Panc1 (cell line): Measurements from ENCODE around the gene MAP3K3. TPM values are rescaled to one million over a fixed set of nuclear protein-coding genes. Genes with fewer than 3 reads are reported as not detected.
A peak's percentile ranks its signal among the peaks of the same experiment; 100 is the strongest.

Experiments used
- ATAC-seq: fragments of 200-7000 bp; cut with Tn5 transposase; 2 replicates; pipeline ENCODE4 v1.9.1; 2020; ENCODE audit warnings: mild to moderate bottlenecking, moderate library complexity
- BruUV-seq: library from RNA; stranded (reverse); fragments of 400-500 nt; replicated peaks from 2 replicates; lab custom pipeline; 2021; lab: Mats Ljungman, UMichigan
- CTCF ChIA-PET: fragments of 300-600 bp; sonication (Branson Sonifier 250); formaldehyde crosslinking; loops from one replicate; lab custom pipeline; 2022; ENCODE audit warnings: antibody characterized with exemption; lab: Charles Lee
- POLR2A ChIA-PET: fragments of 300-600 bp; sonication (Branson Sonifier 250); formaldehyde crosslinking; loops from one replicate; lab custom pipeline; 2022; ENCODE audit warnings: antibody characterized with exemption; lab: Charles Lee
- DNase-seq: peaks from one replicate; pipeline ENCODE4 v3.0.0-alpha.2; 2010; ENCODE audit warnings: low read depth, low spot score
- H3K27ac ChIP-seq: 2 replicates; pipeline ENCODE4 v1.5.1; 2011; ENCODE audit warnings: mild to moderate bottlenecking, low read length, inconsistent platforms
- H3K27me3 ChIP-seq: fragments of 200-500 bp; sonication (Bioruptor generic); 2 replicates; pipeline ENCODE4 v1.6.0; 2014; ENCODE audit warnings: low read length, inconsistent platforms; ENCODE audit not compliant: control insufficient read depth, insufficient read depth
- H3K36me3 ChIP-seq: fragments of 200-500 bp; sonication (Bioruptor generic); 2 replicates; pipeline ENCODE4 v1.5.1; 2014; ENCODE audit warnings: inconsistent platforms, mild to moderate bottlenecking, low read length, moderate library complexity; ENCODE audit not compliant: control insufficient read depth, insufficient read depth
- H3K4me1 ChIP-seq: 2 replicates; pipeline ENCODE4 v1.5.1; 2011; ENCODE audit warnings: inconsistent platforms, mild to moderate bottlenecking, low read length, moderate library complexity; ENCODE audit not compliant: control insufficient read depth, insufficient read depth
- H3K4me3 ChIP-seq, 2 experiments: 2 replicates each; pipeline ENCODE4 v1.5.1; 2011 to 2012; ENCODE audit warnings: low read depth in 2 of 2, low read length in 2 of 2, mild to moderate bottlenecking in 2 of 2, inconsistent platforms in 1 of 2, moderate library complexity in 1 of 2
- H3K9me3 ChIP-seq: fragments of 200-500 bp; sonication (Bioruptor generic); 2 replicates; pipeline ENCODE4 v1.5.1; 2014; ENCODE audit warnings: low read depth, mild to moderate bottlenecking, inconsistent platforms, low read length, moderate library complexity; ENCODE audit not compliant: control insufficient read depth, insufficient read depth
- CTCF ChIP-seq: fragments of 450-650 bp; IDR thresholded peaks from 2 replicates; pipeline ENCODE4 v1.5.1; 2017; ENCODE audit warnings: mild to moderate bottlenecking
- POLR2AphosphoS5 ChIP-seq: IDR thresholded peaks from 2 replicates; pipeline ENCODE4 v1.6.1; 2012; ENCODE audit warnings: mild to moderate bottlenecking, low read depth, low read length, moderate library complexity
- SIN3A ChIP-seq: IDR thresholded peaks from 2 replicates; pipeline ENCODE4 v1.6.1; 2012; ENCODE audit warnings: low read depth, mild to moderate bottlenecking, low read length, moderate library complexity, borderline replicate concordance; ENCODE audit not compliant: insufficient read depth
- TCF7L2 ChIP-seq: IDR thresholded peaks from 2 replicates; pipeline ENCODE4 v1.6.1; 2011; ENCODE audit warnings: mild to moderate bottlenecking, low read depth, low read length, inconsistent platforms
- in situ Hi-C: cut with HindIII; loops from 2 replicates; pipeline ENCODE4 v1.10.0; 2016; ENCODE audit warnings: low sequenced_read_pairs, low pct_unique_long_range_greater_than_20kb
- intact Hi-C: fragments of 100-400 bp; cut with micrococcal nuclease; formaldehyde crosslinking; loops from one replicate; pipeline ENCODE4 v1.10.0; 2022; ENCODE audit not compliant: unreplicated experiment
- total RNA-seq: library from RNA; stranded (reverse); gene quantifications from one replicate; pipeline ENCODE4 v1.2.1, GENCODE V29; 2021; ENCODE audit not compliant: unreplicated experiment
- TF ChIP-seq, protein P1 (sequence below), 2 experiments: IDR thresholded peaks; 2 replicates each; pipeline ENCODE4 v1.6.1; 2011 to 2012; ENCODE audit warnings: low read depth in 2 of 2, control low read depth in 1 of 2, low read length in 1 of 2, mild to moderate bottlenecking in 1 of 2, moderate library complexity in 1 of 2; ENCODE audit not compliant: insufficient read depth in 1 of 2

MAP3K3 gene
- total RNA-seq, 1 experiment from 2014 or later: 22.3 TPM

GRCh38 chr17:63694229-63694949, 72.2 kb downstream of the MAP3K3 start:
- POLR2A ChIA-PET: interaction anchor here (0.8 kb wide), 1 partner anchor 19 kb away, joined by 17 read pairs; no protein-coding TSS in a partner anchor
- no peak overlapping the region for H3K4me3 ChIP-seq
- H3K27me3 ChIP-seq: no peaks in the 10 kb centered on the region
- DNase-seq (no peak), ATAC-seq (no peak)
- no peaks in the 10 kb centered on the region; the same call in 1 of the 2 replicates for H3K4me1 ChIP-seq
- no peaks in the 10 kb centered on the region for H3K9me3 ChIP-seq
- CTCF ChIA-PET: interaction anchor here (0.6 kb wide), 1 partner anchor 869 kb away, joined by 10 read pairs; no protein-coding TSS in a partner anchor
- no peak overlapping the region for H3K27ac ChIP-seq
- intact Hi-C loops: no loop called here
- no TSS peak for BruUV-seq
- in situ Hi-C loops: no loop called here
- TF ChIP-seq, protein P1, sequence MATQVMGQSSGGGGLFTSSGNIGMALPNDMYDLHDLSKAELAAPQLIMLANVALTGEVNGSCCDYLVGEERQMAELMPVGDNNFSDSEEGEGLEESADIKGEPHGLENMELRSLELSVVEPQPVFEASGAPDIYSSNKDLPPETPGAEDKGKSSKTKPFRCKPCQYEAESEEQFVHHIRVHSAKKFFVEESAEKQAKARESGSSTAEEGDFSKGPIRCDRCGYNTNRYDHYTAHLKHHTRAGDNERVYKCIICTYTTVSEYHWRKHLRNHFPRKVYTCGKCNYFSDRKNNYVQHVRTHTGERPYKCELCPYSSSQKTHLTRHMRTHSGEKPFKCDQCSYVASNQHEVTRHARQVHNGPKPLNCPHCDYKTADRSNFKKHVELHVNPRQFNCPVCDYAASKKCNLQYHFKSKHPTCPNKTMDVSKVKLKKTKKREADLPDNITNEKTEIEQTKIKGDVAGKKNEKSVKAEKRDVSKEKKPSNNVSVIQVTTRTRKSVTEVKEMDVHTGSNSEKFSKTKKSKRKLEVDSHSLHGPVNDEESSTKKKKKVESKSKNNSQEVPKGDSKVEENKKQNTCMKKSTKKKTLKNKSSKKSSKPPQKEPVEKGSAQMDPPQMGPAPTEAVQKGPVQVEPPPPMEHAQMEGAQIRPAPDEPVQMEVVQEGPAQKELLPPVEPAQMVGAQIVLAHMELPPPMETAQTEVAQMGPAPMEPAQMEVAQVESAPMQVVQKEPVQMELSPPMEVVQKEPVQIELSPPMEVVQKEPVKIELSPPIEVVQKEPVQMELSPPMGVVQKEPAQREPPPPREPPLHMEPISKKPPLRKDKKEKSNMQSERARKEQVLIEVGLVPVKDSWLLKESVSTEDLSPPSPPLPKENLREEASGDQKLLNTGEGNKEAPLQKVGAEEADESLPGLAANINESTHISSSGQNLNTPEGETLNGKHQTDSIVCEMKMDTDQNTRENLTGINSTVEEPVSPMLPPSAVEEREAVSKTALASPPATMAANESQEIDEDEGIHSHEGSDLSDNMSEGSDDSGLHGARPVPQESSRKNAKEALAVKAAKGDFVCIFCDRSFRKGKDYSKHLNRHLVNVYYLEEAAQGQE (IDR thresholded peaks at IDR 0.05; ENCODE audit: insufficient read depth in 1 of 2, low read depth in 2 of 2, low read length in 1 of 2): no peak
- TF ChIP-seq POLR2AphosphoS5: no peak
- no peak for TF ChIP-seq TCF7L2
- TF ChIP-seq SIN3A: no peak
- no peak for TF ChIP-seq CTCF
- H3K36me3 ChIP-seq: no peaks in the 10 kb centered on the region

- POLR2A ChIA-PET: interaction anchor here (0.8 kb wide), 1 partner anchor 20 kb away, joined by 17 read pairs; no protein-coding TSS in a partner anchor
- H3K9me3 ChIP-seq: no peaks in the 10 kb centered on the region
- H3K36me3 ChIP-seq: no peaks in the 10 kb centered on the region
- TF ChIP-seq CTCF (no peak), SIN3A (no peak)
- CTCF ChIA-PET: interaction anchor here (0.6 kb wide), 1 partner anchor 870 kb away, joined by 10 read pairs; no protein-coding TSS in a partner anchor
- no peak overlapping the region for H3K4me3 ChIP-seq
- ATAC-seq (no peak), DNase-seq (no peak)
- intact Hi-C loops (no loop called here), in situ Hi-C loops (no loop called here)
- TSS peak; percentile 85 for BruUV-seq
- no peaks in the 10 kb centered on the region for H3K27me3 ChIP-seq
- H3K4me1 ChIP-seq: no peaks in the 10 kb centered on the region; the same call in 1 of the 2 replicates
- H3K27ac ChIP-seq: no peak overlapping the region
These were observed 72.9 kb downstream of the MAP3K3 start for GRCh38 chr17:63694950-63695773.
